Left renal cortex interstitium (tissue), 4 donors: Measurements from ENCODE around the gene ELP4. TPM values are rescaled to one million over a fixed set of nuclear protein-coding genes. Genes with fewer than 3 reads are reported as not detected.

Source experiments
- DNase-seq, 4 donors: peaks; one replicate each; pipeline ENCODE4 v3.0.0-alpha.2; 2013; ENCODE audit warnings: low read depth in 4 of 4, low spot score in 2 of 4, missing footprints in 1 of 4
- polyA plus RNA-seq, 4 donors: library from polyadenylated mRNA; unstranded; fragments of 120-200 nt; gene quantifications; one replicate each; pipeline ENCODE4 v1.2.1, GENCODE V29; 2013; ENCODE audit not compliant: insufficient read length in 4 of 4

The ELP4 gene
- polyA plus RNA-seq, 4 donors, result 22.9 to 29.2 (median 25.5) TPM

GRCh38 chr11:31819621-31820437 is 310.3 kb downstream of the ELP4 start:
- no peak for DNase-seq

- DNase-seq, result no peak
These were observed 310.9 kb downstream of the ELP4 start for GRCh38 chr11:31820438-31820818.

GRCh38 chr11:31821235-31821764 is 311.7 kb downstream of the ELP4 start:
- DNase-seq, result no peak

DNA sequence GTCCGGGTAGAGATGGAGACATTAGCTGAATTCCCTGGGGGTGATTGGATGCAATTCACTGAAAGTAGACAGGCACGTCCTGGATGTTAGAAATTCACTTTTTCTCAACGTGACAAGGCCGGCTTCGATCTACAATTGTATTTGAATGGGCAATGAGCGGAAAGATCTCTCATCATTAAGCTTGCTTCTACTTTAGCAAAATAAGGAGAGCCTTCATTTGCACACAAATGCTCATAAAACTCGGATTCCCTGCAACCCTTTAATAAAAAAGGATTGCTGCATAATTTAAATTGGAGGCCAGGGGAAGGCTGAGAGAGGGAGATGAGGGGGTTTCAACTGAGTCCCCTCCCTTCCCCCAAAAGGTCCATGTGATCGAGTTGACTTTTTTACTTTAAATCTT is 312.2 kb downstream of the ELP4 start:
- DNase-seq, result no peak

GRCh38 chr11:31822175-31822926 is 312.8 kb downstream of the ELP4 start:
- no peak for DNase-seq

DNA sequence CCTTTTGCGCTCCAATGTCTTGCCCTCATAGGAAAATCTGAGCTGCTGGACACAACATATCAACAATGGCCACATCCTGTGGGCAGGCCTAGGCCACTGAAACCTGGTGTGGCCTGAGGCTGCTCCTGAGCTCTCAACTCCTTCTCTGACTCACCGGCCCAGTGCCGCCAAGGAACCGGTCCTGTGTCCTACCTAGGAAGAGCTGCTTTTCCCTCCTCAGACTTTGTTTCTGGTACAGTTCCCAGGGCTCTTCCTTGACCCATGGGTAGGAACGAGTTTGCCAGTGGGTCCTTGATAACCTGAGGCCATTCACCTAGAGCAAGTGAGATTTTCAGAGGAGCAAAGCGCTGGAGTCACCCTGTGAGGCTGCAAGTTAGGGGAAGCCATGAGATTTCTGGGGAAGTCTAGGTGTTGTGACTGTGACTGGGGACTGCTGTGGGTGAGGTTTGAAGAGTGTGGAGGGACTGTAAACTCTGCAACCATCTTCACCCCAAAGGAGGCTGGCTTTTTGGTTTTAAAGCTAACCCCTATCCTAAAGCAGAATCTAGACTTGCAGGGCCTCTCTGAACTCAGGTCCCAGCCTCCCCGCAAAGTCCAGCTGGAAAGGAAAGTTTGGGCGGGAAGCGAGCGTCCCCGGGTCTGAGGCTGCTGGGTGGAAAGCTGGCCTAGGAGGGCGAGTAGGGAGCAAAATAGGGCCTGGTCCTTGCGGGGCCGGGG is 313.5 kb downstream of the ELP4 start:
- no peak for DNase-seq

DNA sequence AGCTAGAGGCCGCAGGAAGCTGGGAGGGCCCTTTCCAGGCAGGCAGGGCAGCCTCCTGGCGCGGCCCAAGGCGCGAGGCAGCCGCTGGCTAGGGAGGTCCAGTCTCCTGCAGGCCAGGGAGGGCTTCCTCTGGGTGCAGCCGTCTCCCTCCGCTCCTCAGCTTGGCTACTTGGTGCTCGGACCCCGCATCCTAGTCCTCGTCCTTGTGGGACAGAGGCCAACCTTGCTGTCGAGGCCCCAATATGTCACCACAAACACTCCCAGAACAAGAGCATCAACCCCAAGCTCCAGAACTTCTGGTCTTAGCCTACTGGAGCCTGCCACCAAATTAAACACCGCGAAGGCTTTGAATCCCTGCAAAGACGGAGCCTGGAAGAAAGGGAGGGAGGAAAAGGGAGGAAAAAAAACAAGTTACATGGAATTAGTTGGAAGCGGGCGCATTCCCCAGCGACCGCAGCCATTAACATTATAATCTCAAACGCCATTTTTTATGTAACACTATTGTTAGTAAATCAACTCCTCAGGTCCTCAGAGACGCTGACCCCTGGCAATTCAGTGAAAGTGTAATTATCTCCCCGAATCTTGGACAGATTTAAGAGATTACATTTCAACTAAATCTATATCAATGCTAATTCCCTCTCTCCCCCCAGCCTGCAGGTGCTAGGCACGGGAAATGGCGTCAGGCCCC is 314.2 kb downstream of the ELP4 start:
- DNase-seq, result no peak

- DNase-seq, result no peak
These were observed 314.8 kb downstream of the ELP4 start for GRCh38 chr11:31824332-31824878.

DNA sequence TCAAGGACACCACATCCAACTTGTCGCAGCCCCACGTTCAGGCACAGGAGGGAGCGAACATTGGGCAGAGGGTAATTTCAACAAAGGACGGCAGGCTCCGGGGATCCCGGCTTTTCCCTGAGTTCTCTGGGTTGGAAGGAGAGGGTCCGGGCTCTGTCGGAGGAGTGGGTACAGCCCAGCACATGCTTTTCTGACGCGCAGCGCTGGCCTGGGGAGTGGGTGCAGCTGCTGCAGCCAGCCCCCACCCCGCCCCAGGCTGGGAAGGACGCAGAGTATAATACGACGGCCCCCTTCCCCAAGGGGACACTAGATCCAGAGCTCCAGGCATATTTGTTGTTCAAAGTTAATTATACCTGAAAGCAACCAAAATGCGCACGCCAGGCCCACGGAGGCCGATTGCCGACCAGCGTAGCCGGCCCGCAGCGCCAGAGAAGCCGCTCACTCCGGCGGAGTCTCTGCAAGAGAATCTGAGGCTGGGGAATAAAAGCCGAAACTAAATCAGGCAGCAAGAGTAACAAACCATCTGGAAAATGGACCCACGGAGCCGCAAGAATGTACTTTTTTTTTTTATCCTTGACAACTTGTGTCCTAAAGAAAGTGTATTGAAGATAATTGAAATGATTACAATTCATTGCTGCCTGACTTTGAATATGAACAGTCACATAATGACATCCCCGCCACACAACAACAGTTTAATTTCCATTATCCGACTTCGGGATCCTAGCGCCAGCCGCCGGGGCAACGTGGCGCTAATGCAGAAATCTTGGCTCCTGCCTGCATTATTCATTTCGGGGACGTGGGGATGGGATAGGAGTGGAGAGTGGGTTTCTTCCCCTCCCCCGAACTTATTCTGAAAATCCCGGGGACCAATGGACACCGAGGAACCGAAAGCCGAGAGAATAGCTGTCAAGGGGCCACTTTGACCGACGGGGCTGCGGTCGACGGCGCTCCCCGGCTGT is 315.6 kb downstream of the ELP4 start:
- no peak for DNase-seq

DNA sequence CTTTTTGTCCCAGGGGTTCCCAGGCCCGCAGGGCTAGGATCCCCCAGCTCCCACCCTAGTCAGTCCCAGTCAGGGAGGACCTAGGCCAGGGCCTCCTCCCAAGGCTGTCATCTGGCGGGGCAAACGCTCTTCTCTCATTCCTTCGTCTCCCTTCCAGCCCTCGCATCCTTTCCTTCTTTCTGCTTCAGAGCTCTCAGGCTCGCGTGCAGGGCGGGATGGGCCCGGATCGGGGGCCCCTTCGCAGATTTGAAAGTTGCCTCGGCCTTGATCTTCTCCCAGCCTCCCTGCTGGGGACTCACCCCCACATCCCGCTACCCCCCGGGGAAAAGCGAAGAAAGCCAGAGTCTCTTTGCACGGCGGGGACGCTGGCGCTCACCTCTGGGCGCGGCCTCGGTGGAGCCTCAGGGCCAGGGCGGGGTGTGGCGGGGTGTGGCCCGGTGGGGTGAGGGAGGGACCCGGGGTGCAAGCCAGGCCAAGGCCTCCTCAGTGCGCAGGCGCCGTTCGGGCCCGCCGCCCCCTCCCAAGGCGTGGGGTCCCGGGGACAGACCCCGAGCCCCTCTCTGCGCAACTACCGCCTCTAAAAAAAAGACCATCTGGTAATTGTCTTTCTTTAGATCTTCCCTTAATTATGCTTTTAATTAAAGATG is 316.4 kb downstream of the ELP4 start:
- DNase-seq, result no peak

DNA sequence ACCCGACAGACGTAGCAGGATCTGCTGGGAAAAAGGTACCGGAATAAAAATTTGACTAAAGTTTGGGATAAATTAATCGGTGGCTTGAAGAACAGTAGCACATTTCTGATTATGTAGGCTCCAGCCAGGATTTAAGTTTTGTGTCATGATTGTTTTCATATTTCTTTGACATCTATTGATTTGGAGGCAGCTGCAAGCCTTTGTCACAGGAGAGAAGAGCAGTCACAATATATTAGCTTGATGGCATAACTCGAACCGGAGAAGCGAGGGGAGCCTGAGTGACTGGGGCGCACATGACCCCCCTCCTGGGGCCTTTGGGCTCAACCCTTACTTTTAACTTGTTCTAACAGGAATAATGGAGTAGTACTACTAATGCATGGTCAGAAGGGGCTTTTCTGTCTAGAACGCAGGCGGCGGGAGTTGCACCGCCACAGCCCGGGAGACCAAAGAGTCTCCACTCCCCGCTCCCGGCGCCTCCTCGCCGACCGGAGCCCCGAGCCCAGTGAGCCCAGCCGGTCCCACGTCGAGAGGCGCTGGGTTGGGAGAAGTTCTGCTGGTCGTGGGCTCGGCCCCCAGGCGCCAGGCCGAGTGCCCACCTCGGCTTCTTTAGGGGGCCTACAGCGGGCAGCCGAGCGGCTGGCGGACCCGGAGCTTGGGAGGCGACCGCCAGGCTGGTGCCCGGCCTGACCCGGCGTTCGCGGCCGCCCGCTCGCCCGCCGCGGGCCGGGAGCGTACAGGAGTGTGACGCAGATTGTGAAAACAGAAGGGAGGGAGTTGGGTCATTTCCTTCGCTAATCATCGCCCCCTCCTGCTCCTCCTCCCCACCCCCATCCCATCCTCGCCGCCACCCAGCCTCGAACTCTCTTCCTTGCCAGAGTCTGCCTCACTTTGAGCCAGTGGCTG is 317.2 kb downstream of the ELP4 start:
- no peak for DNase-seq

DNA sequence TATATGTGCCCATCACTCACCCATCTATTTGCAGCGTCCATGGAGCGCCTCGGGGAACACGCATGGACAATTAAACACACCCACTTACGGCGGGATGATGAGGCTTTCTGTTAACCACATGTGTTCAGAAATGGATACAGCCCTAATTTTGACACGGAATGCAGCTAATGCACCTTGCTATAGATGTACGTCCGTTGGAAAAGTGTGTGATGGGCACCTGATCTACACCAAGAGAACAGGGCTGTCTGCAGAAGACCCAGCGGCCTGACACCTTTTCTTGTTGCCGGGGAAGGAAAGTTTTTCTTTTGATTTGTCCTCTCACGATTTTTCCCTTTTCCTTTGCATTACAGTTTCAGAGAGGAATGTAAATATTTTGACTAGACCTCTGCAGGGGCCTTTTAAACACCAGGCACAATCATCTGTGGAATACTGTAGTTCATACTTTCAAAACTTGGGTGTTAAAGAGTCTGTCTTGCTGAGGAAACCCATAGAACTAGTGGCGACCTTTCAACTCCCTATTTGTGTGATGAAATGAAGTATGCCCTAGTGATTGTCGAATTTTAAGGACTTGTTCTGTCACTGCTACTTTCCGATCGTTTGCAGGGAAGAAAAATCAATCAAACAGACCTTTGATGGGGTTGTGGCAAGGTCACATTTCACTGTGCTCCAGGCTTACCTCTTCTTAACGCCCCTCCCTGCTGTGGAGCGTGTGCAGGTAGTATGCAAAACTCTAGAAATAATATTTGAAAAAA is 318.1 kb downstream of the ELP4 start:
- DNase-seq, result no peak

DNA sequence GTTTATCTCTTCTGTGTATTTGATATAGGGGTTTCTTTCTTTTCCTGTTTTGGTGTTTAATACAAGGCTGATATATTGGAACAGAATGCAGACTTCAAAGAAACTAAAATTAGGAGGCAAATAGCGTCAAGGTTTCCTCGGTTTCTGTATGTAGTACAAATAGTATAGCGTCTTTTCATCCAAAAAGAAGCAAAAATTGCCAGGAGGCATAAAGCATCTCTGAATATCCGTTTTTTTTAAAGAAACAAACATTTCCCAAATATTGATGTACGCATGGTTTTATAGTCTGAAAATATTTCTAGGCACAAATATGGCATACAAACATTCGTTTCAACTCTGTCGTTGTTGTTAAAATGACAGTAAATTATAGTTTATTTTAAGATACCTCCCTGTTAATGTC is 318.6 kb downstream of the ELP4 start:
- no peak for DNase-seq

- no peak for DNase-seq
These were observed 320.8 kb downstream of the ELP4 start for GRCh38 chr11:31830406-31830805.

- no peak for DNase-seq
These were observed 324.7 kb downstream of the ELP4 start for GRCh38 chr11:31834237-31834636.
